IPS DF 4.7 (cell line): ENCODE measurements around the gene DNASE1L1.

Experiments
- DNase-seq: peaks from one replicate; pipeline ENCODE4 v3.0.0-alpha.2; 2013; ENCODE audit warnings: low spot score; ENCODE audit errors: extremely low read depth

DNASE1L1 gene

GRCh38 chrX:154368630-154369448, 40.2 kb downstream of the DNASE1L1 start:
- DNase-seq: no peak

DNA sequence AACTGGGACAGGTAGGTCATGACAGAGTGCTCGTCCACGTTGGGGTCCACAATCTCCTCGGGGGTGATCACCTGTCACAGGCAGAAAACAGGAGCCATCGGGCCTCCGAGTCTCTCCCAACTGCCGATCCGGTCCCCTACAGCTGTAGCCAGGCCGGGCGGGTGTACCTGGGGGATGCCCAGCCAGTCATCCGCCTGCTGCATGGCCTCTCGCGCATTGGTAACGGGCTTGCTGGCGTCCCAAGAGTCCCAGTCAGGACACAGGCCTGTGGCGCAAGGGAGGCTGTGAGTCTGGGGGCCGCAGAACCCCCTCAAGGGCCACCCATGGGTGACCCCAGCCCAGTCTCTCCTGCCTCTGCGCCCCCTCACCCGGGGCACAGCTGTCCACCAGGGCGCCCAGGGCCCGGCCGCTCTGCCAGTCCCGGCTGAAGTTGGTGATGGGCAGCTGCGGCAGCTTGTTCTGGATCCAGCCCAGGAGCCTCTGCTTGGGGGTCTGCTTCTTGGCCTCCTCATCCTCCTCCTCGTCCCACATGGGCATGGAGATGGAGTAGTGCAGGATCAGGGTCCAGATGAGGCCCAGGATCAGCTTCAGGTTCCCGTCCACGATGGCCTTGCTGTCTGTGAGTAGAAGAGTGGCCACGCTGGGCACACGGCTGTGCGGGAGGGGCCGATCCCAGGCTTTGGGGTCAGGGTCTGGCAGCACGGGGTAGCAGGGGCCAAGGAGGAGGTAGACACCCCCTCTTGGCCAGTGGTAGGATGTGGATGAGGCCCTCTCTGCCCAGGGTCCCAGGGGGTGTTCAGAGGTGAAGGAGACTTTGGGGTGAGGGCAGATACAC, 41.4 kb downstream of the DNASE1L1 start:
- no peak for DNase-seq

- DNase-seq: no peak
These were observed 42.4 kb downstream of the DNASE1L1 start for GRCh38 chrX:154366666-154367055.

DNA sequence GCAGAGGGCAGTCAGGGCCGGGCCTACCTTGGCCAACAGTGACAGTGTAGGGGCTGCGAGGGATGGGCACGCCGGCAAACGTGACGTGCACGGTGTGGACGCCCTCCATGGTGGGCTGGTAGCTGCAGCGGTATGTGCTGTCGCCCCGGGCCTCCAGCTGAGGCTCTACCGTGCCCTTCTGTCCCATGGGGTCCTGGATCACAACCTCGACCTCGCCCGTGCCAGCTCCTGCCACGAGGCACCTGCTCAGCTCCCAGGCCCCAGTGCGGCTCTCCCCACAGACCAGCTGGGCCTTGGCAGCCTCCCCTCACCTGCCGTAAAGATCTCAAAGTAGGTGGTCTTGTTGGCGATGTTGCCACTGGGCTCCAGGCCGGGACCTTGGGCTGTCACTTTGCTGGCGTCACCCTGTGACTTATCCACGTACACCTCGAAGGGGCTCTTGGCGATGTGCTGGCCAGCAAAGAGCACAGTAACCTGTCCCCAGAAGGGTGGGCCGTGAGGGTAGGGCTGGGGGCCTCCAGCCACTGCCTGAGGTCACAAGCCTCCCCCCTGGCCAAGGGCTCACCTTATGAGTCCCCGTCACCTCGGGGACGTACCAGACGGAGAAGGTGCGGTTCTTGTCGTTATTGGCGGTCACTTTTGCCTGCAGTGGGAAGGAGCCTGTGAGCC, 42.9 kb downstream of the DNASE1L1 start:
- DNase-seq: no peak

- DNase-seq: no peak
These were observed 43.9 kb downstream of the DNASE1L1 start for GRCh38 chrX:154365052-154365600.

DNA sequence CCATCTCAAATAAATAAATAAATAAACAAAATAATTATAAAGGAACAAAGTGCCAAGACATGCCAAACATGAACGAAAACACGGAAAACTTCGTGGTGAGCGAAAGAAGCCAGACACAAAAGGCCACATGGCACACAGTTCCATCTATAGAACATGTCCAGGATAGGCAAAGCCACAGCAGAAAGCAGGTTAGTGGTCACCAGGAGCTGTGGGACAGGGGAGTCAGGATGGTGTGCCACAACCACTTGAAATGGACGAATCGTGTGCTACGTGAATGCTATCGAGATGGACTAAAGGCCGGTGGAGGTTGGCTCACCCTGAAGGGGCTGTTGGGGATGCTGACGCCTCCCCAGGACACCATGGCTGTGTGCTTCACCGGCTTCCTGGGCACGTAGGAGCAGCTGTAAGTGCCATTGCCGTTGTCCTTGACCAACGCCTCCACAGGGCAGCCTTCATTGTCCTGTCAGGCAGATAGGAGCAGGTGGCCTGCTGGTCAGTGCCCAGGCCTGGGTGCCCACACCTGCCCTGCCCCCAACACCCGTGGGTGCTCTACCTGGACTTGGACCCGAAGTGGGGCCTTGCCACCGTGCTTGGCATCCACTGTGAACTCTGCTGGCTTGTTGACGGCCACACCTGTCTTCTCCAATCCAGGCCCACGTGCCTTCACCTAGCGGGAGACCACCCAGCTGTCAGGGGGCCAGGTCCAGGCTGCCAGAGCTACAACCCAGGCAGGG, 45.2 kb downstream of the DNASE1L1 start:
- no peak for DNase-seq

GRCh38 chrX:154362085-154362742, 46.8 kb downstream of the DNASE1L1 start:
- DNase-seq: no peak

- no peak for DNase-seq
These were observed 48.8 kb downstream of the DNASE1L1 start for GRCh38 chrX:154360155-154360713.

DNA sequence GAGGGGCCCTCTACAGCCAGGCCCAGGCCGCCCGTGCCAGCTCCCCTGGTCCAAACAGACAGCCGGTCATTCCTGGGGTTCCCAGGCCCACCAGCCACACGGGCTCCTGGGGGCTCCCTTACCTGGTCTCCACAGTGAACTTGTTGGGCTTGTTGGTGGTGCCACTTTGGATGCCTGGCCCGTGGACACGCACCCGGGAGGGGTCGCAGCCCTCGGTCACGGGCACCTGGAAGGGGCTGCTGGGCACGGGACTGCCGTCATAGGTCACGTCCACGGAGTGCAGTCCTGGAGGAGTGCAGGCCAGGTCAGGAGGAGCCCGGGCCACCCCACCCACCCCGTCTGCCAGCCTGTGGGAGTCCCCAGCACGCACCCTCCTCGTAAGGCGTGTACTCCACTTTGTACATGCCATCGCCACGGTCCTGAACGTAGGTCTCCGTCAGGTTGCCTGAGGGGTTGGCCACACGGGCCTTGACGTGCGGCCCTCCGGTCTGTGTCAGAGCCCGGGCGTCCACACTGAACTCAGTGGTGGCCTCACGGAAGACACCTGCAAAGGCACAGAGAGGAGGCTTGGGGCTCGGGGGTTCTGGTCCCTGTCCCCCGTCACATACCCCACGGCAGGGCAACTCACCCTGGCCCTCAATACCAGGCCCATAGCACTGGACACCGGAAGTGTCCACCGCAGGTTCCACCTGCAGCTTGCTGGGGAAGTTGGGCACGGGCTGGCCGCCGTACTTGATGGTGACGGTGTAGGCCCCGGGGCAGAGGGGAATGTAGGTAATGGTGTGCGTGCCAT, 49.5 kb downstream of the DNASE1L1 start:
- DNase-seq: no peak

DNA sequence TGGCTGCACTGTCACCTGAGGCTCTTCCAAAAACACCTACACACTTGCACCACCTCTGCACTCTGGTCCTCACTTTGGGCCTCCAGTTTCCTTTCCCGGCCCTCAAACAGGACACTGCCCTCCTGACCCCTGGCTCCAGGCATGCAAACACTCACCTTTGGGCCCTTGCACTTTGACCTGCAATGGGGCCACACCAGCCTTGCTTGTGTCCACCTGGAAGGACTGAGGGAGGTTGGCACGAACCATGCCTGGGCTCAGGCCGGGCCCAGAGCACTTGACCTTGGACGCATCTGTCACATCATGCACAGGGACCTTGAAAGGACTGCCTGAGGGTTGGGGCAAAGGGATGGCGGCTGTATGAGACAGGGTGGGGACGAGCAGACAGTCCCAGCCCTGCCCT, 50.2 kb downstream of the DNASE1L1 start:
- no peak for DNase-seq

- no peak for DNase-seq
These were observed 51.0 kb downstream of the DNASE1L1 start for GRCh38 chrX:154358011-154358410.

- DNase-seq: no peak
These were observed 51.8 kb downstream of the DNASE1L1 start for GRCh38 chrX:154357205-154357604.

GRCh38 chrX:154356596-154356995, 52.5 kb downstream of the DNASE1L1 start:
- no peak for DNase-seq

- DNase-seq: no peak
These were observed 53.3 kb downstream of the DNASE1L1 start for GRCh38 chrX:154355776-154356140.

- no peak for DNase-seq
These were observed 53.8 kb downstream of the DNASE1L1 start for GRCh38 chrX:154355094-154355775.

GRCh38 chrX:154354516-154354915, 54.5 kb downstream of the DNASE1L1 start:
- DNase-seq: no peak

GRCh38 chrX:154354013-154354412, 55.0 kb downstream of the DNASE1L1 start:
- no peak for DNase-seq

- no peak for DNase-seq
These were observed 55.7 kb downstream of the DNASE1L1 start for GRCh38 chrX:154353172-154353843.
